H1 (cell line): Measurements from ENCODE around the gene PCDHB16. TPM values are rescaled to one million over a fixed set of nuclear protein-coding genes. Genes with fewer than 3 reads are reported as not detected.

ENCODE experiments used
- ATF2 ChIP-seq: IDR thresholded peaks from 2 replicates; pipeline ENCODE4 v1.6.1; 2012; ENCODE audit warnings: low read length, inconsistent platforms
- BACH1 ChIP-seq: IDR thresholded peaks from 2 replicates; pipeline ENCODE4 v1.6.1; 2012; ENCODE audit warnings: low read length, improper control_type of control experiment
- HDAC6 ChIP-seq: IDR thresholded peaks from one replicate; pipeline ENCODE4 v1.7.1; 2012; ENCODE audit warnings: low read depth, mild to moderate bottlenecking, inconsistent platforms, low read length, moderate library complexity
- NRF1 ChIP-seq: IDR thresholded peaks from 2 replicates; pipeline ENCODE4 v1.6.1; 2011; ENCODE audit warnings: mild to moderate bottlenecking, low read depth, low read length, improper control_type of control experiment
- PHF8 ChIP-seq: fragments of 200-600 bp; sonication (generic); conservative IDR thresholded peaks from 2 replicates; pipeline ENCODE4 v1.7.1; 2012; ENCODE audit warnings: low read depth, mild to moderate bottlenecking, inconsistent platforms, low read length, moderate library complexity
- POLR2A ChIP-seq, 2 experiments: IDR thresholded peaks; 1 replicate in 1 of 2; 2 replicates in 1 of 2; pipeline ENCODE4 v1.6.1; 2011; ENCODE audit warnings: low read depth in 2 of 2, low read length in 2 of 2, mild to moderate bottlenecking in 2 of 2; ENCODE audit errors: control extremely low read depth in 1 of 2
- SP4 ChIP-seq: IDR thresholded peaks from 2 replicates; pipeline ENCODE4 v1.6.1; 2012; ENCODE audit warnings: low read length, inconsistent platforms
- TAF1 ChIP-seq: IDR thresholded peaks from 2 replicates; pipeline ENCODE4 v1.6.1; 2011; ENCODE audit warnings: mild to moderate bottlenecking, low read depth, low read length
- polyA plus RNA-seq, 7 experiments: library from polyadenylated mRNA; depleted of rRNA in 3 of 7; stranded (reverse) in 5 of 7; unstranded in 2 of 7; fragments of >200 nt in 5 of 7; fragments of 200-250 nt in 2 of 7; gene quantifications; 1 replicate in 5 of 7; 2 replicates in 1 of 7; 4 replicates in 1 of 7; pipeline versions ENCODE4 v1.2.1 to v1.2.3, GENCODE V29; 2011 to 2013; ENCODE audit warnings: missing spikeins in 2 of 7, mixed read lengths in 2 of 7
- total RNA-seq: library from RNA; stranded (reverse); fragmentation: NEBNext Ultra II Directional; extraction: Animal tissue kit (Norgen Biotek cat#: 25700); gene quantifications from 2 replicates; pipeline ENCODE4 v1.2.1, GENCODE V29; 2021
- TF ChIP-seq, protein P1 (sequence below): fragments of 300-600 bp; sonication (generic); IDR thresholded peaks from 2 replicates; pipeline ENCODE4 v1.7.1; 2012; ENCODE audit warnings: low read length, moderate library complexity, mild to moderate bottlenecking, inconsistent platforms; ENCODE audit not compliant: insufficient replicate concordance

Gene PCDHB16
- total and polyA plus RNA-seq, 2 of the 8 experiments (the other 6 are each of a cell fraction or from before 2014, with no cell fraction given) = 2.2 to 5.2 TPM

- TF ChIP-seq NRF1 = no peak
- TF ChIP-seq ATF2 = no peak
- TF ChIP-seq POLR2A (IDR thresholded peaks at IDR 0.05; ENCODE audit: control extremely low read depth in 1 of 2, low read depth in 2 of 2, low read length in 2 of 2) = peak in 1 of 2 experiments; percentile 49; a peak in 1 of 3 replicates
- TF ChIP-seq, protein P1, sequence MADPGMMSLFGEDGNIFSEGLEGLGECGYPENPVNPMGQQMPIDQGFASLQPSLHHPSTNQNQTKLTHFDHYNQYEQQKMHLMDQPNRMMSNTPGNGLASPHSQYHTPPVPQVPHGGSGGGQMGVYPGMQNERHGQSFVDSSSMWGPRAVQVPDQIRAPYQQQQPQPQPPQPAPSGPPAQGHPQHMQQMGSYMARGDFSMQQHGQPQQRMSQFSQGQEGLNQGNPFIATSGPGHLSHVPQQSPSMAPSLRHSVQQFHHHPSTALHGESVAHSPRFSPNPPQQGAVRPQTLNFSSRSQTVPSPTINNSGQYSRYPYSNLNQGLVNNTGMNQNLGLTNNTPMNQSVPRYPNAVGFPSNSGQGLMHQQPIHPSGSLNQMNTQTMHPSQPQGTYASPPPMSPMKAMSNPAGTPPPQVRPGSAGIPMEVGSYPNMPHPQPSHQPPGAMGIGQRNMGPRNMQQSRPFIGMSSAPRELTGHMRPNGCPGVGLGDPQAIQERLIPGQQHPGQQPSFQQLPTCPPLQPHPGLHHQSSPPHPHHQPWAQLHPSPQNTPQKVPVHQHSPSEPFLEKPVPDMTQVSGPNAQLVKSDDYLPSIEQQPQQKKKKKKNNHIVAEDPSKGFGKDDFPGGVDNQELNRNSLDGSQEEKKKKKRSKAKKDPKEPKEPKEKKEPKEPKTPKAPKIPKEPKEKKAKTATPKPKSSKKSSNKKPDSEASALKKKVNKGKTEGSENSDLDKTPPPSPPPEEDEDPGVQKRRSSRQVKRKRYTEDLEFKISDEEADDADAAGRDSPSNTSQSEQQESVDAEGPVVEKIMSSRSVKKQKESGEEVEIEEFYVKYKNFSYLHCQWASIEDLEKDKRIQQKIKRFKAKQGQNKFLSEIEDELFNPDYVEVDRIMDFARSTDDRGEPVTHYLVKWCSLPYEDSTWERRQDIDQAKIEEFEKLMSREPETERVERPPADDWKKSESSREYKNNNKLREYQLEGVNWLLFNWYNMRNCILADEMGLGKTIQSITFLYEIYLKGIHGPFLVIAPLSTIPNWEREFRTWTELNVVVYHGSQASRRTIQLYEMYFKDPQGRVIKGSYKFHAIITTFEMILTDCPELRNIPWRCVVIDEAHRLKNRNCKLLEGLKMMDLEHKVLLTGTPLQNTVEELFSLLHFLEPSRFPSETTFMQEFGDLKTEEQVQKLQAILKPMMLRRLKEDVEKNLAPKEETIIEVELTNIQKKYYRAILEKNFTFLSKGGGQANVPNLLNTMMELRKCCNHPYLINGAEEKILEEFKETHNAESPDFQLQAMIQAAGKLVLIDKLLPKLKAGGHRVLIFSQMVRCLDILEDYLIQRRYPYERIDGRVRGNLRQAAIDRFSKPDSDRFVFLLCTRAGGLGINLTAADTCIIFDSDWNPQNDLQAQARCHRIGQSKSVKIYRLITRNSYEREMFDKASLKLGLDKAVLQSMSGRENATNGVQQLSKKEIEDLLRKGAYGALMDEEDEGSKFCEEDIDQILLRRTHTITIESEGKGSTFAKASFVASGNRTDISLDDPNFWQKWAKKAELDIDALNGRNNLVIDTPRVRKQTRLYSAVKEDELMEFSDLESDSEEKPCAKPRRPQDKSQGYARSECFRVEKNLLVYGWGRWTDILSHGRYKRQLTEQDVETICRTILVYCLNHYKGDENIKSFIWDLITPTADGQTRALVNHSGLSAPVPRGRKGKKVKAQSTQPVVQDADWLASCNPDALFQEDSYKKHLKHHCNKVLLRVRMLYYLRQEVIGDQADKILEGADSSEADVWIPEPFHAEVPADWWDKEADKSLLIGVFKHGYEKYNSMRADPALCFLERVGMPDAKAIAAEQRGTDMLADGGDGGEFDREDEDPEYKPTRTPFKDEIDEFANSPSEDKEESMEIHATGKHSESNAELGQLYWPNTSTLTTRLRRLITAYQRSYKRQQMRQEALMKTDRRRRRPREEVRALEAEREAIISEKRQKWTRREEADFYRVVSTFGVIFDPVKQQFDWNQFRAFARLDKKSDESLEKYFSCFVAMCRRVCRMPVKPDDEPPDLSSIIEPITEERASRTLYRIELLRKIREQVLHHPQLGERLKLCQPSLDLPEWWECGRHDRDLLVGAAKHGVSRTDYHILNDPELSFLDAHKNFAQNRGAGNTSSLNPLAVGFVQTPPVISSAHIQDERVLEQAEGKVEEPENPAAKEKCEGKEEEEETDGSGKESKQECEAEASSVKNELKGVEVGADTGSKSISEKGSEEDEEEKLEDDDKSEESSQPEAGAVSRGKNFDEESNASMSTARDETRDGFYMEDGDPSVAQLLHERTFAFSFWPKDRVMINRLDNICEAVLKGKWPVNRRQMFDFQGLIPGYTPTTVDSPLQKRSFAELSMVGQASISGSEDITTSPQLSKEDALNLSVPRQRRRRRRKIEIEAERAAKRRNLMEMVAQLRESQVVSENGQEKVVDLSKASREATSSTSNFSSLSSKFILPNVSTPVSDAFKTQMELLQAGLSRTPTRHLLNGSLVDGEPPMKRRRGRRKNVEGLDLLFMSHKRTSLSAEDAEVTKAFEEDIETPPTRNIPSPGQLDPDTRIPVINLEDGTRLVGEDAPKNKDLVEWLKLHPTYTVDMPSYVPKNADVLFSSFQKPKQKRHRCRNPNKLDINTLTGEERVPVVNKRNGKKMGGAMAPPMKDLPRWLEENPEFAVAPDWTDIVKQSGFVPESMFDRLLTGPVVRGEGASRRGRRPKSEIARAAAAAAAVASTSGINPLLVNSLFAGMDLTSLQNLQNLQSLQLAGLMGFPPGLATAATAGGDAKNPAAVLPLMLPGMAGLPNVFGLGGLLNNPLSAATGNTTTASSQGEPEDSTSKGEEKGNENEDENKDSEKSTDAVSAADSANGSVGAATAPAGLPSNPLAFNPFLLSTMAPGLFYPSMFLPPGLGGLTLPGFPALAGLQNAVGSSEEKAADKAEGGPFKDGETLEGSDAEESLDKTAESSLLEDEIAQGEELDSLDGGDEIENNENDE = no peak
- TF ChIP-seq BACH1 = 0 out of 2 replicates have a peak, but pooled peaks have one; percentile 33
- TF ChIP-seq SP4 = no peak
- TF ChIP-seq PHF8 = no peak
- no peak for TF ChIP-seq HDAC6
- peak; percentile 45; the same call in 1 of the 2 replicates for TF ChIP-seq TAF1
Measured at GRCh38 chr5:141135030-141135717, 47.0 kb upstream of the PCDHB16 start, which contains the start of gene PCDHB5 (continued).
